ENCODE data around the gene ACP7. TPM values are rescaled to one million over a fixed set of nuclear protein-coding genes. Genes with fewer than 3 reads are reported as not detected.

The ACP7 gene
- polyA plus RNA-seq, 3 donors from 2014 or later, result not detected

DNA sequence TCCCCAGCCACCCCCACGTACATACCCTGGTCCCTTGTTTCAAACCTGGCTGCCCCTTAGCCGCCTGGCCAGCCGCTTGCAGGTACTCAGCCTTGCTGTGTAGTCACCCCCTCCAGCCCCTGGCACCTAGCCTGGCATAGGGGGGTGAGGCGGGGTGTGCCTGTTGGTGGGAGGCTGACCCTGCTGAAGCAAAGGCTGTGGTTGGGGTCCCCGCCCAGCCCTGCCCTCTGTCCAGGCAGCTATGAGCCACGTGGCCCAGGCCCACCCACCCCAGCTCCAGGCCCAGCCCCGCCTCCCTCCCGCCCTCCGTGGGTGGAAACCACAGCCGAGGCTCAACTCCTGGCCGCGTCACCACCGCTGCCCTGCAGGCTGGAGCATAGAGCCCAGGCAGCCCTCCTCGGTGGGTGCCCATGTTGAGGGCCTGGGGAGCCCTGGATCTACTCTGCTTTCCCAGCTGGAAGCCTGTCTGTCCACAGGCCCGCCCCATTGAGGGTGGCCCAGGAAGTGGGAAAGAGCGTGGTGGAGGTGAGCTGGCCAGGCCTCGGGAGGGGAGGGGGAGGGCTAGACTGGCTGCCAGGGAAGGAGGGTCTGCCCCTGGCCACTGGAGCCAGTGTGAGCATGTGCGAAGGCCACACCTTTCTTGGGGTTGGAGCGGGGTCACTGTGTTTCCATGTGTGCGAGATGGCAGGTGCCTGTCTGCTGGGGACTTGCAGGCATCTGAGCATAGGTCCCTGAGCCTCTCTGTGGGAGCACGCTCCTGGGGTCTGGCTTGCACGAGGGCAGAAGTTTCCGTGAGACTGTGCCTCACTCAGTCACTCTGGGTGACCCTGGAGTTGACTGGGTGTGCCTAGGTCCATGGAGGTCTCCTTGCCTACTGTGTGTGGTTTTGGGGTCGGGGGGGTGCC, 72.4 kb downstream of the ACP7 start:
- H3K9me3 Mint-ChIP-seq, result no peaks in the 10 kb centered on the region
- H3K36me3 Mint-ChIP-seq, result no peaks in the 10 kb centered on the region
- DNase-seq, result no peak
- peaks cover 35 to 49% of the 10 kb centered on the region in 2 donors for H3K4me1 Mint-ChIP-seq
- peak overlapping the region in 1 of 5 donors; percentile 23 for H3K4me3 Mint-ChIP-seq
- peaks cover 2 to 8% (median 2%) of the 10 kb centered on the region in 3 donors for H3K27me3 Mint-ChIP-seq (ENCODE audit: low read depth in 3 of 3)
- peak overlapping the region in 2 of 6 donors; percentile 26 to 61 for H3K27ac Mint-ChIP-seq

DNA sequence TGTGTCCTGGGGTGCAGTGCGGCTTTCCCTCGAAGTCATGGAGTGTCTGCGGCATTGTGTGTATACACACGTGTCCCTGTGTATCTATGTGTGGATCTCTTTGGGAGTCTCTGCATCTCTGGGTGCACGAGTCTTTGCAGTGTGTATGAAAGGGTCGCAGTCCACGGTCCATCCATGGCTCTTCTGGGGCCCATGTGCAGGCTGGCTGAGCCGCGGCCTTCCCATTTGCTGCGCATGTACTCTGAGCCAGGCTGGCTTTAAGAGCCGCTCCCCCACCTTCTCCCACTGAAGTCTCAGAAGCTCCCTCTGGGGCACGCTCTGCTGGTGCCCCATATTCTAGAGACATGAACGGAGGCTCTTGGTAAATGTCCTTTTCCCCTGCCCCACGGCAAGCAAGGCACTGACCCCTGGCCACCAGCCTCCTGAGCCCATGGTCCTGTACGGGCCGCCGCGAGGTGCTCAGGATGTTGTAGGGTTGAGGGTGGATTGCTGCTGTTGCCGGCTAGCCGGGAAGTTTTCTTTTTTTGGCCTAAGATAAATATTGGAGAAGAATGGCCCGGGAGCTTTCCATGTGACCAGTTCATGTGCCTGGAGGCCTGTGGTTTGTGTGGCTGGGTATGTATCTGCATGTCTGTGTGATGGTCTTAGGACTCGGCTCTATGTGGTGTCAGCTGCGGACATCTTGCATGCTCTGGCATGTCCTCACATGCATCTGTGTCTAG, 73.3 kb downstream of the ACP7 start:
- peak overlapping the region in 3 of 5 donors; percentile 15 to 41 (median 23) for H3K4me3 Mint-ChIP-seq
- peak overlapping the region in 2 of 6 donors; percentile 40 to 61 for H3K27ac Mint-ChIP-seq
- DNase-seq, result no peak
- no peaks in the 10 kb centered on the region for H3K9me3 Mint-ChIP-seq
- H3K27me3 Mint-ChIP-seq (ENCODE audit: low read depth in 3 of 3), result peaks cover 2 to 8% (median 2%) of the 10 kb centered on the region in 3 donors
- peaks cover 36 to 47% of the 10 kb centered on the region in 2 donors for H3K4me1 Mint-ChIP-seq
- no peaks in the 10 kb centered on the region for H3K36me3 Mint-ChIP-seq

DNA sequence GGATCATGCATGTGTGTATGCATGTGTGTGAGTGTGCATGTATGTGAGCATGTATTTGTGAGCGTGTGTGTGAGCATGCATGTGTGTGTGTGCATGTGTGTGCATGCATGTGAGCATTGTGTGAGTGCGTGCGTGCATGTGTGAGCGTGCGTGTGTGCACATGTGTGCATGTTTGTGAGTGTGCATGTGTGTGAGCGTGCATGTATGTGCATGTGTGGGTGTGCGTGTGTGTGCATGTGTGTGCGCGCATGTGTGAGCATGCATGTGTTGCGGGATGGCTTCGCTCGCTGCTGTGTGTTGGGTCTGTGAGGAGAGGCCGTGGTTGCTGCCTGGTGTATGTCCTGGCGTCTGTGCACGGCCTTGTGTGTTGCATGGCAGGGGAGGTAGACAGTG, 73.8 kb downstream of the ACP7 start:
- no peak for DNase-seq
- Mint-ChIP-seq H3K36me3 (no peaks in the 10 kb centered on the region), H3K4me3 (no peak overlapping the region), H3K27ac (peak overlapping the region in 3 of 6 donors; percentile 40 to 72 (median 49)), H3K9me3 (no peaks in the 10 kb centered on the region), H3K27me3 (ENCODE audit: low read depth in 3 of 3) (peaks cover 2 to 8% (median 2%) of the 10 kb centered on the region in 3 donors), H3K4me1 (peaks cover 42 to 52% of the 10 kb centered on the region in 2 donors)

DNA sequence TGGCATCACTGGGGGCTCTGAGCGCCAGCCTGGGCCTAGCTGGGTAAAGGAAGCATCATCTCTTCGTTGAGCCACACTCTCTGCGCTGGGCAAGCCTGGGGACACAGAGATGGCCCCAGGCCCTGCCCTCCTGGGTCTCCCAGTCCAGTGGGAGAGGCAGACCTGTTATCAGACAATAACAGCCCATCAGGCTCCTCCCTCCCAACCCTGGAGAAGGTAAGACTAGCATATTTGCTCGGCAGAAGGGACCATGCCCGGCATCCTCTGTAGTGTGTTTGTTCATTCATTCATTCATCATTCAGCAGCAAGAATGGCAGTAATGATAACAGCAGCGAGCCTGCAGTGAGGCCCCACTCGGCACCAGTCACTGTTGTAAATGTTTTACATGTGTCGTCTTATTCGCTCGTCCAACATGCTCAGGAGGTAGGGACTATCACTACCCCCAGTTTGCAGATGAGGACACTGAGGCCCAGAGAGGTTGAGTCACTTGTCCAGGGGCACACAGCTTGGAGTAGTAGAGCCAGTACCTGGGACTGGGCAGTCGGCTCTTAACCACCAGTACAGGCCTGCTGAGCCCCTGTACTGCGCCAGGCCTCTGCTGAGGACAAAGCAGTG, 74.6 kb downstream of the ACP7 start:
- peaks cover 2 to 8% (median 2%) of the 10 kb centered on the region in 3 donors for H3K27me3 Mint-ChIP-seq (ENCODE audit: low read depth in 3 of 3)
- H3K27ac Mint-ChIP-seq, result peak overlapping the region in 1 of 6 donors; percentile 64
- DNase-seq, result no peak
- H3K36me3 Mint-ChIP-seq, result no peaks in the 10 kb centered on the region
- no peaks in the 10 kb centered on the region for H3K9me3 Mint-ChIP-seq
- H3K4me1 Mint-ChIP-seq, result peaks cover 48 to 56% of the 10 kb centered on the region in 2 donors
- H3K4me3 Mint-ChIP-seq, result no peak overlapping the region

DNA sequence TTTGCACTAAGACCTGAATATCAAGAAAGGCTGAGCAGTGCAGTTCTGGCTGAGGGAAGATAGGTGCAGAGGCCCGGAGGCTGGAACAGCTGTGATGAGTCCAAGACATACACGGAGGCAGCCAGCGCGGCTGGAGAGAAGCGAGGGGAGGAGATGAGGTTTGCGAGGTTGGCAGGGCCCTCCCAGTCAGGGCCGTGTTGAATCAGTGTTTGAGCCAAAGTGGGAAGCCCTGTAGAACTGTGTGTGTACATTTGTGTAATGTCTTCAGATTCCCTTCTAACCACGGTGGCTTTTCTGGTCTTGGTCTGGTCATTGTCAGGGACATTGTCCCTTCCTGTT, 76.3 kb downstream of the ACP7 start:
- Mint-ChIP-seq H3K27me3 (ENCODE audit: low read depth in 3 of 3) (peaks cover 2 to 8% (median 2%) of the 10 kb centered on the region in 3 donors), H3K4me3 (peak overlapping the region in 1 of 5 donors; percentile 14), H3K27ac (peak overlapping the region in 3 of 6 donors; percentile 43 to 73 (median 56)), H3K9me3 (no peaks in the 10 kb centered on the region), H3K36me3 (no peaks in the 10 kb centered on the region), H3K4me1 (peaks cover 40 to 50% of the 10 kb centered on the region in 2 donors)
- DNase-seq, result no peak

Other genes with a start within 250 kb of the ACP7 start
- gene HNRNPL, start 234.4 kb upstream of the ACP7 start, polyA plus RNA-seq, result 10 to 100 TPM; 16.8 to 89.6 (median 69.0) TPM
- 10 to 100 TPM; 20.3 to 64.9 (median 47.3) TPM for gene RINL, start 206.1 kb upstream of the ACP7 start, polyA plus RNA-seq
- gene SIRT2, start 184.8 kb upstream of the ACP7 start, polyA plus RNA-seq, result 100 to 1,000 TPM in 2 of 3 donors, 10 to 100 TPM in 1; 96.8 to 114 (median 112) TPM
- 10 to 100 TPM; 10.0 to 31.1 (median 24.0) TPM for gene NFKBIB, start 184.4 kb upstream of the ACP7 start, polyA plus RNA-seq
- gene CCER2, start 172.2 kb upstream of the ACP7 start, polyA plus RNA-seq, result not detected
- gene SARS2, start 153.6 kb upstream of the ACP7 start, polyA plus RNA-seq, result 10 to 100 TPM; 12.7 to 21.7 (median 19.6) TPM
- gene MRPS12, start 153.4 kb upstream of the ACP7 start, polyA plus RNA-seq, result 100 to 1,000 TPM; 120 to 175 (median 127) TPM
- gene FBXO17, start 108.6 kb upstream of the ACP7 start, polyA plus RNA-seq, result not detected
- gene FBXO27, start 51.8 kb upstream of the ACP7 start, polyA plus RNA-seq, result under 1 TPM in 1 of 3 donors, not detected in 2; 0.48 TPM
- gene PAK4, start 41.4 kb downstream of the ACP7 start, polyA plus RNA-seq, result 1 to 10 TPM in 2 of 3 donors, under 1 TPM in 1; 0.68 to 2.1 (median 1.5) TPM
- not detected for gene NCCRP1, start 112.6 kb downstream of the ACP7 start, polyA plus RNA-seq
- not detected for gene SYCN, start 119.9 kb downstream of the ACP7 start, polyA plus RNA-seq
- not detected for gene IFNL3, start 160.6 kb downstream of the ACP7 start, polyA plus RNA-seq
- under 1 TPM in 1 of 3 donors, not detected in 2; 0.45 TPM for gene IFNL4, start 164.5 kb downstream of the ACP7 start, polyA plus RNA-seq
- gene IFNL2, start 184.0 kb downstream of the ACP7 start, polyA plus RNA-seq, result not detected
- 1 to 10 TPM; 2.2 to 4.8 (median 2.3) TPM for gene IFNL1, start 212.0 kb downstream of the ACP7 start, polyA plus RNA-seq
- gene LRFN1, start 236.5 kb downstream of the ACP7 start, polyA plus RNA-seq, result 10 to 100 TPM in 1 of 3 donors, 1 to 10 TPM in 2; 4.8 to 16.0 (median 5.4) TPM

Measured in immature natural killer cell (primary cell).